Retina (tissue), 1 donor: ENCODE data around the gene CCDC169.
"Not testable (repeated sequence)": the region's sequence is repeated elsewhere in the genome, so short reads cannot be mapped to it uniquely, and the experiment has no call there.

Experiments used
- DNase-seq: peaks from one replicate; pipeline ENCODE4 v3.0.0-alpha.2; 2016

CCDC169 gene

GRCh38 chr13:36297366-36298338, at the start of gene CCDC169:
Gene CCDC169 (minus strand): TSS chr13:36297814. CDS start chr13:36297719, 95 bp downstream.
- DNase-seq = peak; percentile 90

- peak; percentile 96 for DNase-seq
Measured at GRCh38 chr13:36346222-36347083, 48.8 kb upstream of the CCDC169 start, which contains the start of gene SPART. Gene SPART (minus strand): TSS chr13:36346394. CDS start chr13:36335830, 10,564 bp downstream.

GRCh38 chr13:36345438-36346221, 48.0 kb upstream of the CCDC169 start:
- peak; percentile 82 for DNase-seq

- no peak for DNase-seq
Measured at GRCh38 chr13:36344886-36345437, 47.3 kb upstream of the CCDC169 start.

- no peak for DNase-seq
Measured at GRCh38 chr13:36344173-36344572, 46.6 kb upstream of the CCDC169 start.

- no peak for DNase-seq
Measured at GRCh38 chr13:36343766-36344165, 46.2 kb upstream of the CCDC169 start.

- no peak for DNase-seq
Measured at GRCh38 chr13:36342715-36343114, 45.1 kb upstream of the CCDC169 start.

GRCh38 chr13:36341718-36342117, 44.1 kb upstream of the CCDC169 start:
- DNase-seq = no peak

GRCh38 chr13:36339600-36340155, 42.1 kb upstream of the CCDC169 start:
- no peak for DNase-seq

GRCh38 chr13:36337938-36338641, 40.5 kb upstream of the CCDC169 start:
- DNase-seq = no peak

- no peak for DNase-seq
Measured at GRCh38 chr13:36332986-36333385, 35.4 kb upstream of the CCDC169 start.

GRCh38 chr13:36332255-36332654, 34.6 kb upstream of the CCDC169 start:
- DNase-seq = not testable (repeated sequence)

GRCh38 chr13:36331280-36331679, 33.7 kb upstream of the CCDC169 start:
- no peak for DNase-seq

GRCh38 chr13:36329361-36329760, 31.7 kb upstream of the CCDC169 start:
- no peak for DNase-seq

GRCh38 chr13:36328821-36329220, 31.2 kb upstream of the CCDC169 start:
- DNase-seq = no peak

GRCh38 chr13:36325912-36326311, 28.3 kb upstream of the CCDC169 start:
- DNase-seq = no peak

GRCh38 chr13:36324881-36325280, 27.3 kb upstream of the CCDC169 start:
- DNase-seq = not testable (repeated sequence)

GRCh38 chr13:36323951-36324566, 26.4 kb upstream of the CCDC169 start:
- DNase-seq = no peak

GRCh38 chr13:36323408-36323807, 25.8 kb upstream of the CCDC169 start:
- DNase-seq = no peak

GRCh38 chr13:36319793-36320192, 22.2 kb upstream of the CCDC169 start:
- not testable (repeated sequence) for DNase-seq
